Measurements from ENCODE around the gene ST6GALNAC4. TPM values are rescaled to one million over a fixed set of nuclear protein-coding genes. Genes with fewer than 3 reads are reported as not detected.

ST6GALNAC4 gene
- polyA plus RNA-seq, 1 donor (not counting 4 experiments of a cell fraction or from before 2014, with no cell fraction given) = 5.8 TPM

DNA sequence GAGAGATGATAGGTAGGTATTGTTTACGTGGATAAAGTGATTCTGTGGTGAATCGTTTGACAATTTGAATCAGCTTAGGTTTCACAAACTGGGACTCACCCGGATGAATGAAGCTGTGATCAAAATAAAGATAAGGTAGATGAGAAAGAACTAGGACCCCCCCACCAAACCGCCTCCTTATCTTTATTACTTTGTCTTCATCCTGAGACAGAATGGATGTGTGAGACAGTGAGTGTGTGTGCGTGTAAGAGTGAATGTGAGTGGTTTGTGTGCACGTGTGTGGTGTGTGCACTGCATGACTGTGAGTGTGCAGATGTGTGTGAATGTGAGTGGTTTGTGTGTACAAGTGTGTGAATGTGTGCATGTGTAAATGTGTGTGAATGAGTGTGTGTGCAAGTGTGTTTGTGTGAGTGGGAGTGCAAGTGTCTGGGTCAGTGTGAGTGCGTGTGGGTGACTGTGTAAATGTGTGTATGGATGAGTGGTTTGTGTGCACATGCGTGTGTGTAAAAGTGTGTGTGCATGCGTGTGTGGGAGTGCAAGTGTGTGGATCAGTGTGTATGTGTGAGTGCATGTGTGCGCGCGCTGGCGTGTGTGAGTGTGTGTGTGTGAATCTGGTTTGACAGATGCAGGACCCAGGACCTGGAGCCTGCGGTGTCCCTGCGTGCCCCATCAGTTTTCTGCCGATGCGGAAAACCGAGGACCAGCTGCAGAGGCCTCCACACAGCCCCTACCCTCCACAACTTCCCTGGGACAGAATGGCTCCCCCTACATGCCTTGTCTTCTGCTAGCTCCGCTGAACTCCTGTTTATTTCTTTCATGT is 51.0 kb downstream of the ST6GALNAC4 start:
- Histone ChIP-seq H3K9ac (ENCODE audit: control insufficient read depth, extremely low read depth, insufficient read depth, low read length) (no peak overlapping the region), H3K79me2 (ENCODE audit: control insufficient read depth, insufficient read depth, low read length) (no peaks in the 10 kb centered on the region), H3K4me1 (ENCODE audit: control insufficient read depth, extremely low read depth, insufficient read depth, low read length) (no peaks in the 10 kb centered on the region), H4K20me1 (ENCODE audit: control insufficient read depth, extremely low read depth, insufficient read depth, low read length) (peaks cover 2% of the 10 kb centered on the region), H3K4me3 (ENCODE audit: control insufficient read depth in 2 of 3, extremely low read depth in 1 of 3, insufficient read depth in 2 of 3, low read depth in 1 of 3, low read length in 3 of 3) (no peak overlapping the region), H3K9me3 (ENCODE audit: control insufficient read depth, low read depth, low read length) (no peaks in the 10 kb centered on the region), H3K27me3 (ENCODE audit: control insufficient read depth, extremely low read depth, insufficient read depth, low read length) (no peaks in the 10 kb centered on the region), H3K27ac (ENCODE audit: control insufficient read depth, insufficient read depth, low read length) (no peak overlapping the region), H3K36me3 (ENCODE audit: control insufficient read depth in 2 of 2, extremely low read depth in 1 of 2, insufficient read depth in 2 of 2, low read length in 2 of 2) (peaks cover 1 to 4% of the 10 kb centered on the region in 2 experiments), H2AFZ (ENCODE audit: control insufficient read depth, low read length) (no peak overlapping the region), H3K4me2 (ENCODE audit: control insufficient read depth, extremely low read depth, insufficient read depth, low read depth, low read length) (no peak overlapping the region), H3K9me1 (ENCODE audit: control insufficient read depth, extremely low read depth, insufficient read depth, low read length) (no peaks in the 10 kb centered on the region)
- no peak for DNase-seq (ENCODE audit: low read depth, low spot score)
- dilution Hi-C loops (cut with MboI; ENCODE audit: extremely low pct_ligation_motif_present, low sequenced_read_pairs) = no loop called here
- no peak for FAIRE-seq
- no peak for TF ChIP-seq EZH2 (IDR thresholded peaks at IDR 0.05; ENCODE audit: low read length)
- TF ChIP-seq, protein P1, sequence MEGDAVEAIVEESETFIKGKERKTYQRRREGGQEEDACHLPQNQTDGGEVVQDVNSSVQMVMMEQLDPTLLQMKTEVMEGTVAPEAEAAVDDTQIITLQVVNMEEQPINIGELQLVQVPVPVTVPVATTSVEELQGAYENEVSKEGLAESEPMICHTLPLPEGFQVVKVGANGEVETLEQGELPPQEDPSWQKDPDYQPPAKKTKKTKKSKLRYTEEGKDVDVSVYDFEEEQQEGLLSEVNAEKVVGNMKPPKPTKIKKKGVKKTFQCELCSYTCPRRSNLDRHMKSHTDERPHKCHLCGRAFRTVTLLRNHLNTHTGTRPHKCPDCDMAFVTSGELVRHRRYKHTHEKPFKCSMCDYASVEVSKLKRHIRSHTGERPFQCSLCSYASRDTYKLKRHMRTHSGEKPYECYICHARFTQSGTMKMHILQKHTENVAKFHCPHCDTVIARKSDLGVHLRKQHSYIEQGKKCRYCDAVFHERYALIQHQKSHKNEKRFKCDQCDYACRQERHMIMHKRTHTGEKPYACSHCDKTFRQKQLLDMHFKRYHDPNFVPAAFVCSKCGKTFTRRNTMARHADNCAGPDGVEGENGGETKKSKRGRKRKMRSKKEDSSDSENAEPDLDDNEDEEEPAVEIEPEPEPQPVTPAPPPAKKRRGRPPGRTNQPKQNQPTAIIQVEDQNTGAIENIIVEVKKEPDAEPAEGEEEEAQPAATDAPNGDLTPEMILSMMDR (optimal IDR thresholded peaks at IDR 0.05 in 1 of 3, IDR thresholded peaks at IDR 0.05 in 1 of 3, conservative IDR thresholded peaks at IDR 0.05 in 1 of 3; ENCODE audit: extremely low read depth in 1 of 3, insufficient read depth in 2 of 3, low read length in 3 of 3) = no peak

DNA sequence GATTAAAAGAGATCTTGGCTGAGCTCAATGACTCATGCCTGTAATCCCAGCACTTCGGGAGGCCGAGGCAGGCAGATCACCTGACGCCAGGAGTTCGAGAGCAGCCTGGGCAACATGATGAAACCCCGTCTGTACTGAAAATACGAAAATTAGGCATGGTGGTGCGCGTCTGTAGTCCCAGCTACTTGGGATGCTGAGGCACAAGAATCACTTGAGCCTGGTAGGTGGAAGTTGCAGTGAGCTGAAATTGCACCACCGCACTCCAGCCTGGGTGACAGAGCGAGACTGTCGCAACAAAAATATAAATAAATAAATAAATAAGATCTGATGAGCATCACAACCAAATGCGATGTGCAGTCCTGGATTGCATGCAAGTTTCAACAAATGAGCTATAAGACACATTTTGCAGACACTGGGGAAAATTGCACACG is 53.6 kb downstream of the ST6GALNAC4 start:
- dilution Hi-C loops (cut with MboI; ENCODE audit: extremely low pct_ligation_motif_present, low sequenced_read_pairs) = no loop called here
- H3K4me3 ChIP-seq (ENCODE audit: control insufficient read depth in 2 of 3, extremely low read depth in 1 of 3, insufficient read depth in 2 of 3, low read depth in 1 of 3, low read length in 3 of 3) = no peak overlapping the region
- no peaks in the 10 kb centered on the region for H3K27me3 ChIP-seq (ENCODE audit: control insufficient read depth, extremely low read depth, insufficient read depth, low read length)
- no peak overlapping the region for H3K27ac ChIP-seq (ENCODE audit: control insufficient read depth, insufficient read depth, low read length)
- no peak overlapping the region for H2AFZ ChIP-seq (ENCODE audit: control insufficient read depth, low read length)
- H3K9me1 ChIP-seq (ENCODE audit: control insufficient read depth, extremely low read depth, insufficient read depth, low read length) = no peaks in the 10 kb centered on the region
- H3K9ac ChIP-seq (ENCODE audit: control insufficient read depth, extremely low read depth, insufficient read depth, low read length) = no peak overlapping the region
- FAIRE-seq = no peak
- no peaks in the 10 kb centered on the region for H4K20me1 ChIP-seq (ENCODE audit: control insufficient read depth, extremely low read depth, insufficient read depth, low read length)
- DNase-seq (ENCODE audit: low read depth, low spot score) = no peak
- H3K4me1 ChIP-seq (ENCODE audit: control insufficient read depth, extremely low read depth, insufficient read depth, low read length) = no peaks in the 10 kb centered on the region
- TF ChIP-seq, protein P1 (optimal IDR thresholded peaks at IDR 0.05 in 1 of 3, IDR thresholded peaks at IDR 0.05 in 1 of 3, conservative IDR thresholded peaks at IDR 0.05 in 1 of 3; ENCODE audit: extremely low read depth in 1 of 3, insufficient read depth in 2 of 3, low read length in 3 of 3) = no peak
- no peak for TF ChIP-seq EZH2 (IDR thresholded peaks at IDR 0.05; ENCODE audit: low read length)
- peaks cover 1 to 2% of the 10 kb centered on the region in 2 experiments for H3K36me3 ChIP-seq (ENCODE audit: control insufficient read depth in 2 of 2, extremely low read depth in 1 of 2, insufficient read depth in 2 of 2, low read length in 2 of 2)
- no peaks in the 10 kb centered on the region for H3K79me2 ChIP-seq (ENCODE audit: control insufficient read depth, insufficient read depth, low read length)
- H3K9me3 ChIP-seq (ENCODE audit: control insufficient read depth, low read depth, low read length) = no peaks in the 10 kb centered on the region
- H3K4me2 ChIP-seq (ENCODE audit: control insufficient read depth, extremely low read depth, insufficient read depth, low read depth, low read length) = no peak overlapping the region
